HEK293 (cell line): ENCODE measurements around the gene LETM1.

Source experiments
- CTCF ChIP-seq: fragments of 450-650 bp; formaldehyde crosslinking; IDR thresholded peaks from 2 replicates; pipeline ENCODE4 v1.5.1; 2016; ENCODE audit warnings: missing biosample characterization, missing genetic modification characterization
- ZNF114 ChIP-seq: fragments of 450-650 bp; formaldehyde crosslinking; IDR thresholded peaks from 2 replicates; pipeline ENCODE4 v1.5.0; 2017; ENCODE audit warnings: missing biosample characterization, missing genetic modification characterization
- ZNF266 ChIP-seq: fragments of 450-650 bp; formaldehyde crosslinking; IDR thresholded peaks from 2 replicates; pipeline ENCODE4 v1.5.1; 2016; ENCODE audit warnings: missing biosample characterization, missing genetic modification characterization, low read depth
- ZNF324 ChIP-seq: fragments of 450-650 bp; formaldehyde crosslinking; IDR thresholded peaks from 2 replicates; pipeline ENCODE4 v1.5.1; 2016; ENCODE audit warnings: missing biosample characterization, missing genetic modification characterization
- ZNF596 ChIP-seq: fragments of 450-650 bp; IDR thresholded peaks from 2 replicates; pipeline ENCODE4 v1.5.0; 2018; ENCODE audit warnings: missing biosample characterization, mild to moderate bottlenecking, missing genetic modification characterization, moderate library complexity
- ZNF830 ChIP-seq: fragments of 450-650 bp; IDR thresholded peaks from 2 replicates; pipeline ENCODE4 v1.5.0; 2018; ENCODE audit warnings: missing biosample characterization, missing genetic modification characterization, low read depth, mild to moderate bottlenecking, moderate library complexity
- TF ChIP-seq, protein P1 (sequence below): fragments of 450-650 bp; formaldehyde crosslinking; IDR thresholded peaks from 2 replicates; pipeline ENCODE4 v1.5.1; 2016; ENCODE audit warnings: missing biosample characterization, missing genetic modification characterization, borderline replicate concordance
- TF ChIP-seq, protein P2 (sequence below): fragments of 450-650 bp; formaldehyde crosslinking; IDR thresholded peaks from 2 replicates; pipeline ENCODE4 v1.5.1; 2016; ENCODE audit warnings: missing biosample characterization, missing genetic modification characterization

GRCh38 chr4:1792158-1792831 is 63.7 kb downstream of the LETM1 start:
- TF ChIP-seq, protein P1, sequence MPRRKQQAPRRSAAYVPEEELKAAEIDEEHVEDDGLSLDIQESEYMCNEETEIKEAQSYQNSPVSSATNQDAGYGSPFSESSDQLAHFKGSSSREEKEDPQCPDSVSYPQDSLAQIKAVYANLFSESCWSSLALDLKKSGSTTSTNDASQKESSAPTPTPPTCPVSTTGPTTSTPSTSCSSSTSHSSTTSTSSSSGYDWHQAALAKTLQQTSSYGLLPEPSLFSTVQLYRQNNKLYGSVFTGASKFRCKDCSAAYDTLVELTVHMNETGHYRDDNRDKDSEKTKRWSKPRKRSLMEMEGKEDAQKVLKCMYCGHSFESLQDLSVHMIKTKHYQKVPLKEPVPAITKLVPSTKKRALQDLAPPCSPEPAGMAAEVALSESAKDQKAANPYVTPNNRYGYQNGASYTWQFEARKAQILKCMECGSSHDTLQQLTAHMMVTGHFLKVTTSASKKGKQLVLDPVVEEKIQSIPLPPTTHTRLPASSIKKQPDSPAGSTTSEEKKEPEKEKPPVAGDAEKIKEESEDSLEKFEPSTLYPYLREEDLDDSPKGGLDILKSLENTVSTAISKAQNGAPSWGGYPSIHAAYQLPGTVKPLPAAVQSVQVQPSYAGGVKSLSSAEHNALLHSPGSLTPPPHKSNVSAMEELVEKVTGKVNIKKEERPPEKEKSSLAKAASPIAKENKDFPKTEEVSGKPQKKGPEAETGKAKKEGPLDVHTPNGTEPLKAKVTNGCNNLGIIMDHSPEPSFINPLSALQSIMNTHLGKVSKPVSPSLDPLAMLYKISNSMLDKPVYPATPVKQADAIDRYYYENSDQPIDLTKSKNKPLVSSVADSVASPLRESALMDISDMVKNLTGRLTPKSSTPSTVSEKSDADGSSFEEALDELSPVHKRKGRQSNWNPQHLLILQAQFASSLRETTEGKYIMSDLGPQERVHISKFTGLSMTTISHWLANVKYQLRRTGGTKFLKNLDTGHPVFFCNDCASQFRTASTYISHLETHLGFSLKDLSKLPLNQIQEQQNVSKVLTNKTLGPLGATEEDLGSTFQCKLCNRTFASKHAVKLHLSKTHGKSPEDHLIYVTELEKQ (tag by site-specific recombination): no peak
- no peak for TF ChIP-seq ZNF830
- TF ChIP-seq ZNF324 (tag by site-specific recombination): no peak
- TF ChIP-seq ZNF266: no peak
- no peak for TF ChIP-seq ZNF596 (tag by site-specific recombination)
- TF ChIP-seq, protein P2, sequence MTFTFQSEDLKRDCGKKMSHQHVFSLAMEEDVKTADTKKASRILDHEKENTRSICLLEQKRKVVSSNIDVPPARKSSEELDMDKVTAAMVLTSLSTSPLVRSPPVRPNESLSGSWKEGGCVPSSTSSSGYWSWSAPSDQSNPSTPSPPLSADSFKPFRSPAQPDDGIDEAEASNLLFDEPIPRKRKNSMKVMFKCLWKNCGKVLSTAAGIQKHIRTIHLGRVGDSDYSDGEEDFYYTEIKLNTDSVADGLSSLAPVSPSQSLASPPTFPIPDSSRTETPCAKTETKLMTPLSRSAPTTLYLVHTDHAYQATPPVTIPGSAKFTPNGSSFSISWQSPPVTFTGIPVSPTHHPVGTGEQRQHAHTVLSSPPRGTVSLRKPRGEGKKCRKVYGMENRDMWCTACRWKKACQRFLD (tag by site-specific recombination): no peak
- no peak for TF ChIP-seq CTCF
- TF ChIP-seq ZNF114 (tag by site-specific recombination): no peak
